HepG2 (cell line): ENCODE measurements around the gene RGS13. TPM values are rescaled to one million over a fixed set of nuclear protein-coding genes. Genes with fewer than 3 reads are reported as not detected.

Experiments
- EP300 ChIP-seq, 3 experiments: sonication (generic) in 1 of 3; formaldehyde crosslinking in 1 of 3; IDR thresholded peaks; 2 replicates each; pipeline versions ENCODE4 v1.5.1 to v1.6.1; 2011 to 2020; ENCODE audit warnings: low read depth in 2 of 3, low read length in 2 of 3, borderline replicate concordance in 1 of 3, improper control_type of control experiment in 1 of 3, mild to moderate bottlenecking in 1 of 3, missing genetic modification reagents in 1 of 3, moderate library complexity in 1 of 3
- FOXA3 ChIP-seq: IDR thresholded peaks from 2 replicates; pipeline ENCODE4 v1.6.1; 2016; ENCODE audit warnings: missing genetic modification reagents, missing compliant biosample characterization
- IKZF1 ChIP-seq: fragments of 450-650 bp; IDR thresholded peaks from 2 replicates; pipeline ENCODE4 v1.7.1; 2016
- MED1 ChIP-seq: sonication (generic); formaldehyde crosslinking; IDR thresholded peaks from 2 replicates; pipeline ENCODE4 v1.4.0; 2020; ENCODE audit warnings: missing genetic modification reagents
- SMYD3 ChIP-seq: sonication (generic); formaldehyde crosslinking; IDR thresholded peaks from 2 replicates; pipeline ENCODE4 v1.8.1; 2023; ENCODE audit warnings: mild to moderate bottlenecking, missing genetic modification reagents
- U2AF1 ChIP-seq: fragments of 200-400 bp; formaldehyde crosslinking; optimal IDR thresholded peaks from 2 replicates; pipeline ENCODE3; 2017; ENCODE audit warnings: mild to moderate bottlenecking, low read depth, low read length
- ZFP82 ChIP-seq: sonication (generic); formaldehyde crosslinking; IDR thresholded peaks from 2 replicates; pipeline ENCODE4 v1.5.1; 2020; ENCODE audit warnings: mild to moderate bottlenecking, missing genetic modification reagents, borderline replicate concordance
- ZNF235 ChIP-seq: sonication (generic); formaldehyde crosslinking; IDR thresholded peaks from 2 replicates; pipeline ENCODE4 v1.8.1; 2023; ENCODE audit warnings: mild to moderate bottlenecking, missing genetic modification reagents, borderline replicate concordance
- ZNF337 ChIP-seq: sonication (generic); formaldehyde crosslinking; IDR thresholded peaks from 2 replicates; pipeline ENCODE4 v1.5.1; 2020; ENCODE audit warnings: missing genetic modification reagents, low read depth, mild to moderate bottlenecking, borderline replicate concordance
- ZNF563 ChIP-seq: sonication (generic); formaldehyde crosslinking; IDR thresholded peaks from 2 replicates; pipeline ENCODE4 v1.8.0; 2022; ENCODE audit warnings: mild to moderate bottlenecking, moderate library complexity, missing genetic modification reagents
- polyA plus RNA-seq, 8 experiments: library from polyadenylated mRNA; depleted of rRNA in 3 of 8; stranded (reverse) in 7 of 8; unstranded in 1 of 8; fragments of >200 nt; fragmentation: Illumina TruSeq in 4 of 8; extraction: Trizol in 4 of 8; gene quantifications; 2 replicates each; pipeline versions ENCODE4 v1.2.1 to v1.2.3, GENCODE V29; 2011 to 2016; ENCODE audit warnings: low read depth in 4 of 8, missing spikeins in 1 of 8, mixed read lengths in 1 of 8; ENCODE audit not compliant: insufficient read depth in 1 of 8
- total RNA-seq, 5 experiments: library from RNA; depleted of rRNA; stranded (reverse); fragments of >200 nt; fragmentation: Illumina TruSeq; extraction: Trizol; gene quantifications; 2 replicates each; pipeline ENCODE4 v1.2.3, GENCODE V29; 2016; ENCODE audit warnings: low read depth in 1 of 5
- TF ChIP-seq, protein P1 (sequence below): IDR thresholded peaks from 2 replicates; pipeline ENCODE4 v1.6.1; 2016; ENCODE audit warnings: missing compliant biosample characterization, missing genetic modification reagents, borderline replicate concordance
- TF ChIP-seq, protein P2 (sequence below): sonication (generic); formaldehyde crosslinking; IDR thresholded peaks from 2 replicates; pipeline ENCODE4 v1.9.0; 2021; ENCODE audit warnings: mild to moderate bottlenecking, missing genetic modification reagents
- TF ChIP-seq, protein P3 (sequence below): sonication (generic); formaldehyde crosslinking; IDR thresholded peaks from 2 replicates; pipeline ENCODE4 v1.4.0; 2020; ENCODE audit warnings: mild to moderate bottlenecking, low read depth, missing genetic modification reagents

The RGS13 gene
- total and polyA plus RNA-seq, 2 of the 13 experiments (the other 11 are each of a cell fraction or from before 2014, with no cell fraction given), result not detected

DNA sequence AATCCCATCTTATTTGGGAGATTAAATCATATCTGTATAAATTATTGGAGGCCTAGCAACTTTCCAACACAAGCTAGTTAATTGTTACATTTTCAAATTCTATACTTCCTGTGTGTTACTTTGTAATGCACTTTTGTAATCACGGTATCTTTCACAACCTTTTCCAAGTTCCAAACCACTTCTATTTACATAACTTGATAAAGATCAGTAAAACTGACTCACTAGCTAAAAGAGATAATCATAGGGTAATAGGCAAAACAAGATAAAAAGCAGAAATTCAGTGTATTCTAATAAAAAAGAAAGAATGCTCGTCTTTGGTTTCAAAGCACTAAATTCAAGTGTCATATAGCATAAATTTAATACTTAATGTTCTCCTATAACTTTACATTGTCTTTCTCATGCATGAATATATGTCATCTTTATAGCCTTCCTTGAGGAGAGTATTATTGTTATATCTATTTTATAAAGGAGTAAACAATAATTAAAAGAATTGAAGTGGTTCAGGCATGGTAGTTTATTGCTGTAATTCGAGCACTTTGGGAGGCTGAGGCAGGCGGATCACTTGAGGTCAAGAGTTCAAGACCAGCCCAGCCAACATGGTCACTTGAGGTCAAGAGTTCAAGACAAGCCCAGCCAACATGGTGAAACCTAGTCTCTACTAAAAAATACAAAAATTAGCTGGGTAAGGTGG, 66.4 kb downstream of the RGS13 start (continued):
- TF ChIP-seq EP300 (IDR thresholded peaks at IDR 0.05; ENCODE audit: low read depth in 2 of 2, low read length in 2 of 2) (peak; percentile 31 to 93; a peak in 2 of 4 replicates), EP300 (CRISPR knock-in tag; IDR thresholded peaks at IDR 0.05; ENCODE audit: borderline replicate concordance) (no peak; the same call in 1 of the 2 replicates), SMYD3 (CRISPR knock-in tag) (0 out of 2 replicates have a peak, but pooled peaks have one; percentile 21), FOXA3 (CRISPR knock-in tag) (peak; percentile 96), IKZF1 (no peak), ZNF235 (CRISPR knock-in tag) (no peak), U2AF1 (no peak), ZNF337 (no peak), ZNF563 (CRISPR knock-in tag) (no peak), MED1 (CRISPR knock-in tag) (peak; percentile 87), ZFP82 (CRISPR knock-in tag) (no peak)
- TF ChIP-seq, protein P1, sequence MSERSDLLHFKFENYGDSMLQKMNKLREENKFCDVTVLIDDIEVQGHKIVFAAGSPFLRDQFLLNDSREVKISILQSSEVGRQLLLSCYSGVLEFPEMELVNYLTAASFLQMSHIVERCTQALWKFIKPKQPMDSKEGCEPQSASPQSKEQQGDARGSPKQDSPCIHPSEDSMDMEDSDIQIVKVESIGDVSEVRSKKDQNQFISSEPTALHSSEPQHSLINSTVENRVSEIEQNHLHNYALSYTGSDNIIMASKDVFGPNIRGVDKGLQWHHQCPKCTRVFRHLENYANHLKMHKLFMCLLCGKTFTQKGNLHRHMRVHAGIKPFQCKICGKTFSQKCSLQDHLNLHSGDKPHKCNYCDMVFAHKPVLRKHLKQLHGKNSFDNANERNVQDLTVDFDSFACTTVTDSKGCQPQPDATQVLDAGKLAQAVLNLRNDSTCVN (CRISPR knock-in tag), result no peak
- TF ChIP-seq, protein P2, sequence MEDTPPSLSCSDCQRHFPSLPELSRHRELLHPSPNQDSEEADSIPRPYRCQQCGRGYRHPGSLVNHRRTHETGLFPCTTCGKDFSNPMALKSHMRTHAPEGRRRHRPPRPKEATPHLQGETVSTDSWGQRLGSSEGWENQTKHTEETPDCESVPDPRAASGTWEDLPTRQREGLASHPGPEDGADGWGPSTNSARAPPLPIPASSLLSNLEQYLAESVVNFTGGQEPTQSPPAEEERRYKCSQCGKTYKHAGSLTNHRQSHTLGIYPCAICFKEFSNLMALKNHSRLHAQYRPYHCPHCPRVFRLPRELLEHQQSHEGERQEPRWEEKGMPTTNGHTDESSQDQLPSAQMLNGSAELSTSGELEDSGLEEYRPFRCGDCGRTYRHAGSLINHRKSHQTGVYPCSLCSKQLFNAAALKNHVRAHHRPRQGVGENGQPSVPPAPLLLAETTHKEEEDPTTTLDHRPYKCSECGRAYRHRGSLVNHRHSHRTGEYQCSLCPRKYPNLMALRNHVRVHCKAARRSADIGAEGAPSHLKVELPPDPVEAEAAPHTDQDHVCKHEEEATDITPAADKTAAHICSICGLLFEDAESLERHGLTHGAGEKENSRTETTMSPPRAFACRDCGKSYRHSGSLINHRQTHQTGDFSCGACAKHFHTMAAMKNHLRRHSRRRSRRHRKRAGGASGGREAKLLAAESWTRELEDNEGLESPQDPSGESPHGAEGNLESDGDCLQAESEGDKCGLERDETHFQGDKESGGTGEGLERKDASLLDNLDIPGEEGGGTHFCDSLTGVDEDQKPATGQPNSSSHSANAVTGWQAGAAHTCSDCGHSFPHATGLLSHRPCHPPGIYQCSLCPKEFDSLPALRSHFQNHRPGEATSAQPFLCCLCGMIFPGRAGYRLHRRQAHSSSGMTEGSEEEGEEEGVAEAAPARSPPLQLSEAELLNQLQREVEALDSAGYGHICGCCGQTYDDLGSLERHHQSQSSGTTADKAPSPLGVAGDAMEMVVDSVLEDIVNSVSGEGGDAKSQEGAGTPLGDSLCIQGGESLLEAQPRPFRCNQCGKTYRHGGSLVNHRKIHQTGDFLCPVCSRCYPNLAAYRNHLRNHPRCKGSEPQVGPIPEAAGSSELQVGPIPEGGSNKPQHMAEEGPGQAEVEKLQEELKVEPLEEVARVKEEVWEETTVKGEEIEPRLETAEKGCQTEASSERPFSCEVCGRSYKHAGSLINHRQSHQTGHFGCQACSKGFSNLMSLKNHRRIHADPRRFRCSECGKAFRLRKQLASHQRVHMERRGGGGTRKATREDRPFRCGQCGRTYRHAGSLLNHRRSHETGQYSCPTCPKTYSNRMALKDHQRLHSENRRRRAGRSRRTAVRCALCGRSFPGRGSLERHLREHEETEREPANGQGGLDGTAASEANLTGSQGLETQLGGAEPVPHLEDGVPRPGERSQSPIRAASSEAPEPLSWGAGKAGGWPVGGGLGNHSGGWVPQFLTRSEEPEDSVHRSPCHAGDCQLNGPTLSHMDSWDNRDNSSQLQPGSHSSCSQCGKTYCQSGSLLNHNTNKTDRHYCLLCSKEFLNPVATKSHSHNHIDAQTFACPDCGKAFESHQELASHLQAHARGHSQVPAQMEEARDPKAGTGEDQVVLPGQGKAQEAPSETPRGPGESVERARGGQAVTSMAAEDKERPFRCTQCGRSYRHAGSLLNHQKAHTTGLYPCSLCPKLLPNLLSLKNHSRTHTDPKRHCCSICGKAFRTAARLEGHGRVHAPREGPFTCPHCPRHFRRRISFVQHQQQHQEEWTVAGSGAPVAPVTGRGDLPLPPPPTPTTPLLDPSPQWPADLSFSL (CRISPR knock-in tag), result peak; percentile 33; the same call in 1 of the 2 replicates
- TF ChIP-seq, protein P3, sequence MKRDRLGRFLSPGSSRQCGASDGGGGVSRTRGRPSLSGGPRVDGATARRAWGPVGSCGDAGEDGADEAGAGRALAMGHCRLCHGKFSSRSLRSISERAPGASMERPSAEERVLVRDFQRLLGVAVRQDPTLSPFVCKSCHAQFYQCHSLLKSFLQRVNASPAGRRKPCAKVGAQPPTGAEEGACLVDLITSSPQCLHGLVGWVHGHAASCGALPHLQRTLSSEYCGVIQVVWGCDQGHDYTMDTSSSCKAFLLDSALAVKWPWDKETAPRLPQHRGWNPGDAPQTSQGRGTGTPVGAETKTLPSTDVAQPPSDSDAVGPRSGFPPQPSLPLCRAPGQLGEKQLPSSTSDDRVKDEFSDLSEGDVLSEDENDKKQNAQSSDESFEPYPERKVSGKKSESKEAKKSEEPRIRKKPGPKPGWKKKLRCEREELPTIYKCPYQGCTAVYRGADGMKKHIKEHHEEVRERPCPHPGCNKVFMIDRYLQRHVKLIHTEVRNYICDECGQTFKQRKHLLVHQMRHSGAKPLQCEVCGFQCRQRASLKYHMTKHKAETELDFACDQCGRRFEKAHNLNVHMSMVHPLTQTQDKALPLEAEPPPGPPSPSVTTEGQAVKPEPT (CRISPR knock-in tag), result no peak
